Ishikawa (cell line): ENCODE results near the gene TNFRSF1A.

Experiments
- CEBPB ChIP-seq: IDR thresholded peaks from 2 replicates; pipeline ENCODE4 v1.6.1; 2012
- CREB1 ChIP-seq: IDR thresholded peaks from 2 replicates; pipeline ENCODE4 v1.6.1; 2012; ENCODE audit warnings: low read depth
- EGR1 ChIP-seq: IDR thresholded peaks from 2 replicates; pipeline ENCODE4 v1.6.1; 2012
- EP300 ChIP-seq: IDR thresholded peaks from 2 replicates; pipeline ENCODE4 v1.6.1; 2012; ENCODE audit warnings: borderline replicate concordance
- FOXM1 ChIP-seq: IDR thresholded peaks from 2 replicates; pipeline ENCODE4 v1.6.1; 2012; ENCODE audit warnings: low read depth, borderline replicate concordance
- NFIC ChIP-seq: IDR thresholded peaks from 2 replicates; pipeline ENCODE4 v1.6.1; 2012
- RAD21 ChIP-seq: IDR thresholded peaks from 2 replicates; pipeline ENCODE4 v1.6.1; 2012; ENCODE audit warnings: low read depth
- TAF1 ChIP-seq: IDR thresholded peaks from 2 replicates; pipeline ENCODE4 v1.6.1; 2012; ENCODE audit warnings: low read depth, mild to moderate bottlenecking
- TCF12 ChIP-seq: IDR thresholded peaks from 2 replicates; pipeline ENCODE4 v1.6.1; 2012; ENCODE audit warnings: low read depth
- TEAD4 ChIP-seq: IDR thresholded peaks from 2 replicates; pipeline ENCODE4 v1.6.1; 2012
- YY1 ChIP-seq: IDR thresholded peaks from 2 replicates; pipeline ENCODE4 v1.6.1; 2012; ENCODE audit warnings: low read depth
- ZBTB7A ChIP-seq: IDR thresholded peaks from 2 replicates; pipeline ENCODE4 v1.6.1; 2012; ENCODE audit warnings: low read depth
- TF ChIP-seq, protein P1 (sequence below): IDR thresholded peaks from 2 replicates; pipeline ENCODE4 v1.6.1; 2012
- TF ChIP-seq, protein P2 (sequence below): IDR thresholded peaks from 2 replicates; pipeline ENCODE4 v1.6.1; 2012
- TF ChIP-seq, protein P3 (sequence below): IDR thresholded peaks from 2 replicates; pipeline ENCODE4 v1.6.1; 2012; ENCODE audit warnings: low read depth, mild to moderate bottlenecking

Gene TNFRSF1A

DNA sequence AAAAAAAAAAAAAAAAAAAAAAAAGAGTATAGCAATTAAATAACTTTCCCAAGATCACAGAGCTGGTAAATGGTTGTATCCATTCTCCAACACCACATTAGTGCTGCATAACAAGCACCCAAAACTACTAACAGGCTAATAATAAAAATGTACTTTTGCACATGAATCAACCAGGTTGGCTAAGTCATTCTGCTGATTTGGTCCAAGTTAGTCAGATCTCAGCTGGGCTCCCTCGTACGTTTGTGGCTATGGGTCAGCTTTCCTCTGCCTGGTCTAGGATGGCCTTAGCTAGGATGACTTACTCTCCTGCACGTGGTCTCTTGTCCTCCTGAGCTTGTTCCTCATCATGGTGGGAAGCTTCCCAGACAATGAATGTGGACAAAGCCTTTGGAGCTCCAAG is 39.3 kb downstream of the TNFRSF1A start:
- TF ChIP-seq RAD21 (no peak), CREB1 (no peak), EGR1 (no peak), ZBTB7A (no peak), NFIC (no peak), TAF1 (no peak), YY1 (no peak), TEAD4 (no peak), FOXM1 (no peak), TCF12 (no peak), CEBPB (no peak), EP300 (no peak)
- TF ChIP-seq, protein P1, sequence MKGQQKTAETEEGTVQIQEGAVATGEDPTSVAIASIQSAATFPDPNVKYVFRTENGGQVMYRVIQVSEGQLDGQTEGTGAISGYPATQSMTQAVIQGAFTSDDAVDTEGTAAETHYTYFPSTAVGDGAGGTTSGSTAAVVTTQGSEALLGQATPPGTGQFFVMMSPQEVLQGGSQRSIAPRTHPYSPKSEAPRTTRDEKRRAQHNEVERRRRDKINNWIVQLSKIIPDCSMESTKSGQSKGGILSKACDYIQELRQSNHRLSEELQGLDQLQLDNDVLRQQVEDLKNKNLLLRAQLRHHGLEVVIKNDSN: no peak
- TF ChIP-seq, protein P2, sequence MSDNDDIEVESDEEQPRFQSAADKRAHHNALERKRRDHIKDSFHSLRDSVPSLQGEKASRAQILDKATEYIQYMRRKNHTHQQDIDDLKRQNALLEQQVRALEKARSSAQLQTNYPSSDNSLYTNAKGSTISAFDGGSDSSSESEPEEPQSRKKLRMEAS: no peak
- TF ChIP-seq, protein P3, sequence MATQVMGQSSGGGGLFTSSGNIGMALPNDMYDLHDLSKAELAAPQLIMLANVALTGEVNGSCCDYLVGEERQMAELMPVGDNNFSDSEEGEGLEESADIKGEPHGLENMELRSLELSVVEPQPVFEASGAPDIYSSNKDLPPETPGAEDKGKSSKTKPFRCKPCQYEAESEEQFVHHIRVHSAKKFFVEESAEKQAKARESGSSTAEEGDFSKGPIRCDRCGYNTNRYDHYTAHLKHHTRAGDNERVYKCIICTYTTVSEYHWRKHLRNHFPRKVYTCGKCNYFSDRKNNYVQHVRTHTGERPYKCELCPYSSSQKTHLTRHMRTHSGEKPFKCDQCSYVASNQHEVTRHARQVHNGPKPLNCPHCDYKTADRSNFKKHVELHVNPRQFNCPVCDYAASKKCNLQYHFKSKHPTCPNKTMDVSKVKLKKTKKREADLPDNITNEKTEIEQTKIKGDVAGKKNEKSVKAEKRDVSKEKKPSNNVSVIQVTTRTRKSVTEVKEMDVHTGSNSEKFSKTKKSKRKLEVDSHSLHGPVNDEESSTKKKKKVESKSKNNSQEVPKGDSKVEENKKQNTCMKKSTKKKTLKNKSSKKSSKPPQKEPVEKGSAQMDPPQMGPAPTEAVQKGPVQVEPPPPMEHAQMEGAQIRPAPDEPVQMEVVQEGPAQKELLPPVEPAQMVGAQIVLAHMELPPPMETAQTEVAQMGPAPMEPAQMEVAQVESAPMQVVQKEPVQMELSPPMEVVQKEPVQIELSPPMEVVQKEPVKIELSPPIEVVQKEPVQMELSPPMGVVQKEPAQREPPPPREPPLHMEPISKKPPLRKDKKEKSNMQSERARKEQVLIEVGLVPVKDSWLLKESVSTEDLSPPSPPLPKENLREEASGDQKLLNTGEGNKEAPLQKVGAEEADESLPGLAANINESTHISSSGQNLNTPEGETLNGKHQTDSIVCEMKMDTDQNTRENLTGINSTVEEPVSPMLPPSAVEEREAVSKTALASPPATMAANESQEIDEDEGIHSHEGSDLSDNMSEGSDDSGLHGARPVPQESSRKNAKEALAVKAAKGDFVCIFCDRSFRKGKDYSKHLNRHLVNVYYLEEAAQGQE: no peak

DNA sequence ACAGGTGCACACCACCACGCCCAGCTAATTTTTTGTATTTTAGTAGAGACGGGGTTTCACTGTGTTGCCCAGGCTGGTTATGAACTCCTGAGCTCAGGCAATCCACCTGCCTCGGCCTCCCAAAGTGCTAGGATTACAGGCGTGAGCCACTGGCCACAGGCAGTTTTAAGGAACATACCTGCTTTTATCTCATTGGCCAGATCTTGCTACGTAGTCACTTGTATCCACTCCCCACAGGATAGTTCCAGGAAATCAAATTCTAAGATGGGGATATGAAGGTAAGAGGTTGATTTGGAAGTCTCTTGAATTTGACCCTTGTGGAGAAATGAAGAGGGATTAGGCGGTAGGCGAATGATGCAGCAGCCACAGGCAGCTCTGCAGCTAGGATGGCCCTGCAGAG is 40.2 kb downstream of the TNFRSF1A start:
- TF ChIP-seq YY1: no peak
- peak; percentile 39; the same call in 1 of the 2 replicates for TF ChIP-seq CREB1

DNA sequence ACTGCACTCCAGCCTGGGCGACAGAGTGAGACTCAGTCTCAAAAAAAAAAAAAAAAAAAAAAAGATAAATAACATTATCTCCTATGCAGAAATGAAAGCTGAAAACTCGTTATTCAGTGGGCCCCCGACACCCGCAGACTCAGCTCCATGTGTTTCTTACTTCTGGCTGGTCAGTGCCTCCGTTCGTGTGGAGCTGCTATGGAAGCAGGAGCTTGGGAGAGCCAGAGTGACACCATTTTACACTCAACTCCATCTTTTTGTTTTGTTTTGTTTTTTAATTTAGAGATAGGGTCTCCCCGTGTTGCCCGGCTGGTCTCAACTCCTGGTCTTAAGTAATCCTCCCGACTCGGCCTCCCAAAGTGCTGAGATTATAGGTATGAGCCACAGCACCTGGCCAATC is 44.7 kb downstream of the TNFRSF1A start:
- TF ChIP-seq EGR1 (no peak), YY1 (no peak), TCF12 (no peak)

DNA sequence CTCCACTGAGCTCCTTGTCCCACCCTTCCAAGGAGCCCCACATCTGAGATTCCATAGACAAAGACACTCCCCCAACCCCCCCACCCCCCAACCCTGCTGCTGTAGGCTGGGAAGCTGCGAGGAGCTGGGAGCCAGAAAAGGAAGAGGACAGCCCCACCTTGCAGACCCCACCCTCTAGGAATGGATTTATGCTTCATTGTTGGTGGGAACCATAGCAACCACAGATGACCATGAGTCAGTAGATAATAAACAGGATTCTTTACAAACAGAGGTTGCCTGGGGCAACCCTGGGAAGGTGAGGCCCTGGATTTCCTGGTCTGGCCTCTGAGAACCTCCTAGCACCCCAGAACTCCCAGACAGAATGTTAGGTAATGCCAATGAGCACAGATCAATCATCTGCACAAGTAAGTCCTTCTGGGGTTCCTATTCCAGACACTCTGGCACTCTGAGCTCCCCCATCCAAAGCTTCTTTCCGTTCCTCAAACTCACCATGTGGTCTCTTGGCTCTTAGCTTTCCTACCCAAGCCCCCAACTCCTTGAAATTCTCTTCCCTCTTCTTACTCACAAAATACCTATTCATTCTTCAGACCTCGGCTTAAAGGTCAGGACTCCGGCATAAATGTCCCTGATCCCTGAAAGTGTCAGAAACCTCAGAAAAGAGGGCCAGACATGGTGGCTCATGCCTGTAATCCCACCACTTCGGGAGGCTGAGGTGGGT is 46.6 kb downstream of the TNFRSF1A start:
- TF ChIP-seq FOXM1 (no peak), EGR1 (no peak)

DNA sequence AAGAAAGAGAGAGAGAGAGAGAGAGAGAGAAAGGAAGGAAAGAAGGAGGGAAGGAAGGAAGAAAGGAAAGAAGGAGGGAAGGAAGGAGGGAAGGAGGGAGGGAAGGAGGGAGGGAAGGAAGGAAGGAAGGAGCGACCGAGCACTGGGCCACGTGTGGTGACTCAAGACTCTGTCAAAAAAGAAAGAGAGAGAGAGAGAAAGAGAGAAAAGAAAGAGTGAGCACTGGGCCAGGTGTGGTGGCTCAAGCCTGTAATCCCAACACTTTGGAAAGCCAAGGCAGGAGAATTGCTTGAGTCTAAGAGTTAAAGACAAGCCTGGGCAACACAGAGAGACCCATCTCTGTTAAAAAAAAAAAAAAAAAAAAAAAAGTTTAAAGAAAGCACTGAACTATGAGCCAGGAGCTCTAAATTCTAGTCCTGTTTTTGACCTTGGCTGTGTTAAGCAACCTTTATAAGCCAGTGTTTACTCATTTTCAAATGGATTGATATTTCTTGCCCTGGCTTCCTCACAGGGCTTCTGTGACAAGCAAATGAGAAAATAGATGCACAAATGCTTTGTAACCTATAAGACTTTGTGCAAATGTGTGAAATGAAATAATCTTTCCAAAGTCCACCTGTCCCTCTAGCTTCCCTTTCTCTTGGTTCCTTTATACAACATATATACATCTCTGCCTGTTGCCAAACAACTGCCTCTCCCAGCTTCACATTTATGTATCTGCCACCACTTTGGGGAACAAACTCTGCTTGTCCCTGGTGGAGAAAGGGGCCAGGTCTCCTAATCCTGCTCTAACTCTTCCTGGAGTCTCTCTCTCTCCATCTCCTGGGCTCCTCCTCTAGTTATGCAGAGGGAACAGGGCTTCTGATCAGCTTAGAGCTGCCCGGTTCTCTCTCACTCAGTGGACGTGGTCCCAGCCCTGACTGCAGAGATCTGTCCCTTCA is 47.5 kb downstream of the TNFRSF1A start:
- TF ChIP-seq EP300 (no peak), EGR1 (no peak), FOXM1 (no peak), NFIC (no peak), CREB1 (no peak), ZBTB7A (no peak), TAF1 (no peak), YY1 (no peak), TEAD4 (no peak), CEBPB (no peak), RAD21 (no peak), TCF12 (no peak)
- TF ChIP-seq, protein P2: no peak
- TF ChIP-seq, protein P3: no peak
- TF ChIP-seq, protein P1: no peak

DNA sequence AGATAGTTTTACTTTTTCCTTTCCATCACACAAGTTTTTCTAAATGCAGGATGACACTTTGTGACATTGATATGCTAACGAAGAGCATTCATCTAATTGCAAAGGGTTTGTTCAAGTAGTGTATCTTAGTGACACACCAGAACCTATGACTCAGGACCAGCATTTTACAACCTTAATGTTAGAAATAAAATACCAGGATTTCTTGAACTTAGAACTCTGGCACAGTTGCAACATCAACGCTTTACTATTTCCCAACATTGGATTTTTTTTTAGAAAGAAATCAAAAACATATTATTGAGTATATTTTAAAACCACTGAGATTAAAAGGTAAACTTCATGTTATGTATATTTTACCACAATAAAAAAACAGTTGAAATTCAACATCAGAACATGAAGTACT is 49.3 kb downstream of the TNFRSF1A start:
- TF ChIP-seq, protein P2: no peak
- TF ChIP-seq, protein P1: no peak
- no peak for TF ChIP-seq ZBTB7A
- no peak for TF ChIP-seq YY1
